Breast epithelium (tissue), 3 donors: ENCODE data around the gene SNAPC2.

ENCODE experiments used
- POLR2A ChIP-seq: fragments of 450-650 bp; IDR thresholded peaks from one replicate; pipeline ENCODE4 v1.6.1; 2016; ENCODE audit warnings: antibody characterized with exemption, mild to moderate bottlenecking, moderate library complexity
- POLR2AphosphoS5 ChIP-seq, 3 donors: sonication (generic); formaldehyde crosslinking; IDR thresholded peaks; one replicate each; pipeline ENCODE4 v1.6.1; 2017; ENCODE audit warnings: antibody characterized with exemption in 3 of 3
- TF ChIP-seq, protein P1 (sequence below), 3 donors: fragments of 450-650 bp; IDR thresholded peaks; one replicate each; pipeline ENCODE4 v1.5.1; 2016 to 2017; ENCODE audit warnings: antibody characterized with exemption in 3 of 3, mild to moderate bottlenecking in 3 of 3, moderate library complexity in 3 of 3

DNA sequence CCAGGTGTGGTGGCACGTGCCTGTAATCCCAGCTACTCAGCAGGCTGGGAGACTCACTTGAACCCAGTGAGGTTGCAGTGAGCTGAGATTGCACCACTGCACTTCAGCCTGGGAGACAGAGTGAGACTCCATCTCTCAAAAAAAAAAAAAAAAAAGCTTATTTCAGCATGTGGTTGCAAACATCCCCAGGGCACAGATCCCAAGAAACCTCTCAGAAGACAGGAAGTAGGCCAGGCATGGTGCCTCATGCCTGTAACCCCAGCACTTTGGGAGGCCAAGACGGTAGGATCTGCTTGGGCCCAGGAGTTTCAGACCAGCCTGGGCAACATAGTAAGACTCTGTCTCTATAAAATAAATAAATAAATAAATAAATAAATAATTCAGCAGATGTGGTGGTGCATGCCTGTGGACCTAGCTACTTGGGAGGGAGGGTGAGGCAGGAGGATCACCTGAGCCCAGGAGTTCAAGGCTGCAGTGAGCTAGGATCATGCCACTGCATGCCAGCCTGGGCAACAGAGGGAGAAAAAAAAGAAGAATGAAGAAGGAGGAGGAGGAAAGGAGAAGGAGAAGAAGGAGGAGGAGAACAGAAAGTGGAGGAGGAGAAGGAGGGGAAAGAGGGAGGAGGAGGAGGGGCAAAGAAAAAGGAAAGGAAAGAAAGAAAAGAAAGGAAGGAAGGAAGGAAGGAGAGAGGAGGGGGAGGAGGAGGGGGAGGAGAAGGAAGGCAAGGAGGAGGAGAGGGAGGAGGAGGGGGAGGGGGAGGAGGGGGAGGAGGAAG lies 36.2 kb upstream of the SNAPC2 start:
- TF ChIP-seq, protein P1, sequence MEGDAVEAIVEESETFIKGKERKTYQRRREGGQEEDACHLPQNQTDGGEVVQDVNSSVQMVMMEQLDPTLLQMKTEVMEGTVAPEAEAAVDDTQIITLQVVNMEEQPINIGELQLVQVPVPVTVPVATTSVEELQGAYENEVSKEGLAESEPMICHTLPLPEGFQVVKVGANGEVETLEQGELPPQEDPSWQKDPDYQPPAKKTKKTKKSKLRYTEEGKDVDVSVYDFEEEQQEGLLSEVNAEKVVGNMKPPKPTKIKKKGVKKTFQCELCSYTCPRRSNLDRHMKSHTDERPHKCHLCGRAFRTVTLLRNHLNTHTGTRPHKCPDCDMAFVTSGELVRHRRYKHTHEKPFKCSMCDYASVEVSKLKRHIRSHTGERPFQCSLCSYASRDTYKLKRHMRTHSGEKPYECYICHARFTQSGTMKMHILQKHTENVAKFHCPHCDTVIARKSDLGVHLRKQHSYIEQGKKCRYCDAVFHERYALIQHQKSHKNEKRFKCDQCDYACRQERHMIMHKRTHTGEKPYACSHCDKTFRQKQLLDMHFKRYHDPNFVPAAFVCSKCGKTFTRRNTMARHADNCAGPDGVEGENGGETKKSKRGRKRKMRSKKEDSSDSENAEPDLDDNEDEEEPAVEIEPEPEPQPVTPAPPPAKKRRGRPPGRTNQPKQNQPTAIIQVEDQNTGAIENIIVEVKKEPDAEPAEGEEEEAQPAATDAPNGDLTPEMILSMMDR (IDR thresholded peaks at IDR 0.05), result no peak
- TF ChIP-seq POLR2A, result no peak
- no peak for TF ChIP-seq POLR2AphosphoS5 (IDR thresholded peaks at IDR 0.05)
